Measurements from ENCODE around the gene EBF4. TPM values are rescaled to one million over a fixed set of nuclear protein-coding genes. Genes with fewer than 3 reads are reported as not detected.
A peak's percentile ranks its signal among the peaks of the same experiment; 100 is the strongest.

EBF4 gene
- total RNA-seq, 1 experiment from 2014 or later: 11.4 TPM

- RAD21 ChIA-PET (ENCODE audit: low non-redundant PET in 1 of 2, low total read pairs in 2 of 2, uncharacterized antibody in 2 of 2, unreplicated experiment in 2 of 2): interaction anchor here in 1 of 2 experiments (0.6 kb wide), 1 partner anchor 42 kb away, joined by 3 read pairs; no protein-coding TSS in a partner anchor
- no TSS peak for BruUV-seq (replicated peaks)
- Histone ChIP-seq H3K9me2 (ENCODE audit: insufficient read depth) (no peaks in the 10 kb centered on the region), H3K36me3 (ENCODE audit: control insufficient read depth in 1 of 2, insufficient read depth in 2 of 2, low read length in 2 of 2) (no peaks in the 10 kb centered on the region), H3K9ac (ENCODE audit: low read length) (peak overlapping the region; percentile 27; the same call in 1 of the 2 replicates), H3K79me2 (ENCODE audit: insufficient read depth, low read length) (no peaks in the 10 kb centered on the region), H3K4me3 (replicated peaks in 1 of 2; ENCODE audit: low read depth in 1 of 2, low read length in 2 of 2) (peak overlapping the region in 1 of 2 experiments; percentile 73; a peak in 1 of 4 replicates), H4K20me1 (ENCODE audit: insufficient read depth) (no peaks in the 10 kb centered on the region), H3K4me2 (ENCODE audit: low read length) (peak overlapping the region; percentile 100), H3K27ac (ENCODE audit: low read depth, low read length) (no peak overlapping the region), H3K4me1 (ENCODE audit: control insufficient read depth in 1 of 2, insufficient read depth in 2 of 2, low read length in 2 of 2) (peaks cover 0 to 20% of the 10 kb centered on the region in 2 experiments; a peak in 2 of 4 replicates), H2AFZ (ENCODE audit: low read depth, low read length, poor library complexity, severe bottlenecking) (no peak overlapping the region), H3K27me3 (ENCODE audit: insufficient read depth, low read length) (no peaks in the 10 kb centered on the region), H3K9me3 (ENCODE audit: control insufficient read depth in 1 of 2, insufficient read depth in 1 of 2, low read depth in 1 of 2, low read length in 2 of 2) (no peaks in the 10 kb centered on the region)
- CTCF ChIA-PET: interaction anchor here (1.8 to 2.6 kb wide), 2 partner anchors 100 to 250 kb away, joined by 11 to 17 read pairs; no protein-coding TSS in a partner anchor
- TF ChIP-seq EZH2 (IDR thresholded peaks at IDR 0.05) (no peak), CEBPB (IDR thresholded peaks at IDR 0.05; ENCODE audit: low read depth) (no peak), FOSL1 (IDR thresholded peaks at IDR 0.05; ENCODE audit: low read depth) (no peak), RAD21 (IDR thresholded peaks at IDR 0.05; ENCODE audit: low read depth) (no peak), SIN3A (IDR thresholded peaks at IDR 0.05; ENCODE audit: low read depth) (no peak), SP1 (IDR thresholded peaks at IDR 0.05; ENCODE audit: low read depth) (no peak), REST (IDR thresholded peaks at IDR 0.05; ENCODE audit: low read depth) (no peak), ZBTB33 (IDR thresholded peaks at IDR 0.05; ENCODE audit: extremely low read depth, insufficient replicate concordance, low read length) (no peak), YY1 (IDR thresholded peaks at IDR 0.05; ENCODE audit: extremely low read depth, insufficient replicate concordance, low read depth, low read length) (no peak), EZH2phosphoT487 (IDR thresholded peaks at IDR 0.05; ENCODE audit: borderline replicate concordance) (no peak), CTCF (IDR thresholded peaks at IDR 0.05 in 2 of 3, conservative IDR thresholded peaks at IDR 0.05 in 1 of 3; ENCODE audit: borderline replicate concordance in 1 of 3, insufficient read depth in 1 of 3, low read depth in 2 of 3, low read length in 2 of 3) (no peak), ZNF274 (IDR thresholded peaks at IDR 0.05; ENCODE audit: low read depth, low read length) (no peak), ATF3 (IDR thresholded peaks at IDR 0.05) (no peak), EGR1 (IDR thresholded peaks at IDR 0.05; ENCODE audit: low read depth) (no peak), MAX (IDR thresholded peaks at IDR 0.05) (no peak), POLR2A (IDR thresholded peaks at IDR 0.05; ENCODE audit: borderline replicate concordance, extremely low read depth, insufficient read depth, insufficient read length) (no peak), TCF7L2 (IDR thresholded peaks at IDR 0.05; ENCODE audit: borderline replicate concordance, extremely low read depth, insufficient read depth, insufficient read length) (no peak), CBX3 (IDR thresholded peaks at IDR 0.05; ENCODE audit: low read depth) (no peak), ELF1 (IDR thresholded peaks at IDR 0.05; ENCODE audit: borderline replicate concordance, low read depth) (no peak), SRF (IDR thresholded peaks at IDR 0.05; ENCODE audit: low read depth) (no peak)
- ATAC-seq (no peak), DNase-seq (ENCODE audit: low read depth, low spot score) (no peak)
- POLR2A ChIA-PET: no interaction called here
- intact Hi-C loops (cut with micrococcal nuclease): no loop called here
Measured at GRCh38 chr20:2751347-2751877, 58.8 kb downstream of the EBF4 start.
